Glomerular visceral epithelial cell (primary cell): ENCODE data around the gene RLF.

ENCODE experiments used
- DNase-seq: peaks from one replicate; pipeline ENCODE4 v3.0.0-alpha.2; 2016; ENCODE audit errors: extremely low spot score

RLF gene

GRCh38 chr1:40161125-40161887 lies at the start of gene RLF:
Gene RLF (plus strand): TSS chr1:40161387. CDS start chr1:40161400, 13 bp downstream.
- peak; percentile 93 for DNase-seq

- no peak for DNase-seq
These were observed 46.8 kb upstream of the RLF start for GRCh38 chr1:40114400-40114799.

GRCh38 chr1:40120128-40120527 lies 41.1 kb upstream of the RLF start:
- DNase-seq: no peak

GRCh38 chr1:40122855-40123254 lies 38.3 kb upstream of the RLF start:
- DNase-seq: no peak

- DNase-seq: no peak
These were observed 30.3 kb upstream of the RLF start for GRCh38 chr1:40130892-40131291.

GRCh38 chr1:40132383-40133311 lies 28.5 kb upstream of the RLF start:
- no peak for DNase-seq

- DNase-seq: no peak
These were observed 27.9 kb upstream of the RLF start for GRCh38 chr1:40133312-40133665.

- DNase-seq: no peak
These were observed 27.3 kb upstream of the RLF start for GRCh38 chr1:40133839-40134238.

GRCh38 chr1:40140211-40140973 lies 20.8 kb upstream of the RLF start:
- DNase-seq: no peak

- no peak for DNase-seq
These were observed 19.2 kb upstream of the RLF start for GRCh38 chr1:40141878-40142535.

GRCh38 chr1:40143891-40144575 lies 17.2 kb upstream of the RLF start:
- DNase-seq: peak; percentile 68

GRCh38 chr1:40151457-40152079 lies 9.6 kb upstream of the RLF start:
- no peak for DNase-seq

GRCh38 chr1:40153073-40153770 lies 8.0 kb upstream of the RLF start:
- peak; percentile 62 for DNase-seq

GRCh38 chr1:40155135-40155534 lies 6.1 kb upstream of the RLF start:
- no peak for DNase-seq

- DNase-seq: no peak
These were observed 5.3 kb upstream of the RLF start for GRCh38 chr1:40155910-40156309.

GRCh38 chr1:40160806-40161124 lies 422 bp upstream of the RLF start:
- DNase-seq: no peak

- no peak for DNase-seq
These were observed 756 bp downstream of the RLF start for GRCh38 chr1:40161888-40162397.

GRCh38 chr1:40162753-40163441 lies 1.7 kb downstream of the RLF start:
- peak; percentile 45 for DNase-seq

GRCh38 chr1:40167317-40167716 lies 6.1 kb downstream of the RLF start:
- no peak for DNase-seq
